ENCODE data around the gene TMEM231. TPM values are rescaled to one million over a fixed set of nuclear protein-coding genes. Genes with fewer than 3 reads are reported as not detected.

The TMEM231 gene
- polyA plus RNA-seq, 3 donors = 0.27 to 0.75 (median 0.72) TPM

DNA sequence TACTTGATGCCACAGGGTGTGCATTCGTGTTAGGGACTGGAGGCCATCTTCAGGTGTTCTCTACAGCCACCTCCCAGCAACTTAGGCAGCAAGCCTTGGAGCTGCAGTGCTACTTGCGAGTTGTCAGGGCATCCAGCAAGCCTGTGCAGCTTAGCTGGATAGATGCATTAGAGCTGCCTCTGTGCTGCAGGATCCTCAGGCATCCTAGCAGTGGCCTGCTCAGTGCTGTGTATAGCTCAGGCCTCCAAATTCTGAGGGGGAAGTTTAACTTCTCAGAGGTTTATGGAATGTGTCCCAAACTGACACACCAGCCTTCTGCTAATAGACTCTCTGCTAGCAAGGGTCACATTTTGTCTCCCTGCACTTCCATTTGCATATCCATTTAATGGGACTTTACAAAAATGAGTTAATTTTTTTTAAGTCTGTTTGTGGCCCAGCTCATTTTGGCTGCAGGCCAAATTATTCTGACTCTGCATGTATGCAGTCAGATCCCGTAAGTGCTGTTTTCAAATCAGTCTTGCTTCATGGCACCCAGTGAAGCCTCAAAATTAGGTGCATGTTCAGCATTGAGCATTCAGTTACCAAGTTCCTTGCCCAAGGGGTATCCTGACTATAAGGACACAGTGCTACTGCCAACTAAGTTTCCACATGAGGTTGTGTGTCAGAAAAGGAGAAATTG lies 17.0 kb upstream of the TMEM231 start:
- Histone ChIP-seq H3K27ac (ENCODE audit: low read depth in 1 of 2, low read length in 2 of 2) (peak overlapping the region in 1 of 2 donors; percentile 4), H4K20me1 (ENCODE audit: insufficient read depth, low read length) (peaks cover 84% of the 10 kb centered on the region), H3K79me2 (ENCODE audit: insufficient read depth, low read length) (peaks cover 25% of the 10 kb centered on the region), H3K4me1 (ENCODE audit: control insufficient read depth in 1 of 2, insufficient read depth in 2 of 2, low read length in 2 of 2) (peaks cover 21 to 32% of the 10 kb centered on the region in 2 donors), H3K36me3 (replicated peaks in 1 of 2; ENCODE audit: control insufficient read depth in 1 of 2, insufficient read depth in 2 of 2, low read length in 2 of 2) (peaks cover 69 to 95% of the 10 kb centered on the region in 2 donors), H3K9me3 (replicated peaks in 1 of 2; ENCODE audit: control insufficient read depth in 1 of 2, insufficient read depth in 1 of 2, low read length in 2 of 2) (no peaks in the 10 kb centered on the region), H3K27me3 (ENCODE audit: control insufficient read depth in 2 of 2, insufficient read depth in 2 of 2, low read length in 2 of 2) (no peaks in the 10 kb centered on the region), H3K4me3 (replicated peaks in 1 of 3; ENCODE audit: low read depth in 2 of 3, low read length in 3 of 3) (no peak overlapping the region), H2AFZ (ENCODE audit: insufficient read depth, low read depth, low read length, poor library complexity, severe bottlenecking) (no peak overlapping the region), H3K9ac (ENCODE audit: insufficient read depth, low read length, poor library complexity, severe bottlenecking) (no peak overlapping the region), H3K4me2 (replicated peaks; ENCODE audit: extremely low read depth, low read length, poor library complexity, severe bottlenecking) (no peak overlapping the region)
- no peak overlapping the region for H3K4me3 Mint-ChIP-seq
- WGBS (ENCODE audit: insufficient coverage) = 50% methylated on average over 2 of the region's 3 CpGs
- DNase-seq = no peak
- intact Hi-C loops (cut with micrococcal nuclease) = no loop called here
- H3K27me3 Mint-ChIP-seq (ENCODE audit: low read depth in 3 of 3) = no peaks in the 10 kb centered on the region
- TF ChIP-seq, protein P1, sequence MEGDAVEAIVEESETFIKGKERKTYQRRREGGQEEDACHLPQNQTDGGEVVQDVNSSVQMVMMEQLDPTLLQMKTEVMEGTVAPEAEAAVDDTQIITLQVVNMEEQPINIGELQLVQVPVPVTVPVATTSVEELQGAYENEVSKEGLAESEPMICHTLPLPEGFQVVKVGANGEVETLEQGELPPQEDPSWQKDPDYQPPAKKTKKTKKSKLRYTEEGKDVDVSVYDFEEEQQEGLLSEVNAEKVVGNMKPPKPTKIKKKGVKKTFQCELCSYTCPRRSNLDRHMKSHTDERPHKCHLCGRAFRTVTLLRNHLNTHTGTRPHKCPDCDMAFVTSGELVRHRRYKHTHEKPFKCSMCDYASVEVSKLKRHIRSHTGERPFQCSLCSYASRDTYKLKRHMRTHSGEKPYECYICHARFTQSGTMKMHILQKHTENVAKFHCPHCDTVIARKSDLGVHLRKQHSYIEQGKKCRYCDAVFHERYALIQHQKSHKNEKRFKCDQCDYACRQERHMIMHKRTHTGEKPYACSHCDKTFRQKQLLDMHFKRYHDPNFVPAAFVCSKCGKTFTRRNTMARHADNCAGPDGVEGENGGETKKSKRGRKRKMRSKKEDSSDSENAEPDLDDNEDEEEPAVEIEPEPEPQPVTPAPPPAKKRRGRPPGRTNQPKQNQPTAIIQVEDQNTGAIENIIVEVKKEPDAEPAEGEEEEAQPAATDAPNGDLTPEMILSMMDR (IDR thresholded peaks at IDR 0.05) = no peak
- H3K4me1 Mint-ChIP-seq = peaks cover 44% of the 10 kb centered on the region
- no peaks in the 10 kb centered on the region for H3K9me3 Mint-ChIP-seq
- peaks cover 74 to 84% of the 10 kb centered on the region in 2 donors for H3K36me3 Mint-ChIP-seq
- peak overlapping the region in 1 of 7 donors; percentile 66 for H3K27ac Mint-ChIP-seq

DNA sequence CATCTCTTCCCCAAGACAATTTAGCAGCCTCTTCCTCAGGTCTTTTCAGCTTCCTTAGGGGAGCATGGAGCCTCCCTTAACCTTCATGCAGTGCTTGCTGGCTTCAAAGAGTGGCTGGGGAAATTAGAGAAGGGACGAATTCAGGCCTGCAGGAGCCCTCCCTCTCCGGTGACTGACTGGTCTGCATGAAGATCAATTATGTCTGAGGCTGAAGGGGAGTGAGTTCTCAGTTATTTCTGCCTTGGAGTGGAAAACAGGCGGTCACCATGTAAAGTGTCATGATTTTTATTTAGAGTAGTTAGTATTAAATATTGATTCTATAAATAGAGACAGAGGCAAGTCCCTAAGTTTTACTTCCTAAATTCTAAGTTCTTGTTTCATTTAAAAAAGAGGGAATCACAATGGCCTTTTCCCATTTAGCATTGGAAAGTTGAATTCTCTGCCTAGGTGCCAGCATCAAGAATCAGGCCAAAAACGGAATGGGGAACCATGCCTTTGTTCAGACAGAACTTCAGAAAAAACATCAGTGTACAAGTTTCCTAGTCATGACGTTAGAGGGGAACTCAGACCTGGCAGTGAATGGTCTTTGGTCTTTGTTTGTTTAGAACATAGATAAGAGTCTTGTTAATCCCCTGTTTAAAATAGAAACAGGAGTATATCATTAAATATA lies 14.5 kb upstream of the TMEM231 start:
- intact Hi-C loops (cut with micrococcal nuclease) = no loop called here
- H3K4me3 ChIP-seq (replicated peaks in 1 of 3; ENCODE audit: low read depth in 2 of 3, low read length in 3 of 3) = no peak overlapping the region
- H3K36me3 ChIP-seq (replicated peaks in 1 of 2; ENCODE audit: control insufficient read depth in 1 of 2, insufficient read depth in 2 of 2, low read length in 2 of 2) = peaks cover 48 to 76% of the 10 kb centered on the region in 2 donors
- no peak overlapping the region for H2AFZ ChIP-seq (ENCODE audit: insufficient read depth, low read depth, low read length, poor library complexity, severe bottlenecking)
- peaks cover 34 to 51% of the 10 kb centered on the region in 2 donors for H3K4me1 ChIP-seq (ENCODE audit: control insufficient read depth in 1 of 2, insufficient read depth in 2 of 2, low read length in 2 of 2)
- H3K9me3 ChIP-seq (replicated peaks in 1 of 2; ENCODE audit: control insufficient read depth in 1 of 2, insufficient read depth in 1 of 2, low read length in 2 of 2) = no peaks in the 10 kb centered on the region
- H4K20me1 ChIP-seq (ENCODE audit: insufficient read depth, low read length) = peaks cover 81% of the 10 kb centered on the region
- no peaks in the 10 kb centered on the region for H3K27me3 ChIP-seq (ENCODE audit: control insufficient read depth in 2 of 2, insufficient read depth in 2 of 2, low read length in 2 of 2)
- Mint-ChIP-seq H3K27ac (peak overlapping the region; percentile 65 to 91 (median 87)), H3K4me1 (peaks cover 60% of the 10 kb centered on the region), H3K27me3 (ENCODE audit: low read depth in 3 of 3) (no peaks in the 10 kb centered on the region), H3K9me3 (peaks cover 0 to 2% (median 0%) of the 10 kb centered on the region in 7 donors), H3K4me3 (peak overlapping the region in 1 of 2 donors; percentile 20), H3K36me3 (peaks cover 58 to 66% of the 10 kb centered on the region in 2 donors)
- H3K4me2 ChIP-seq (replicated peaks; ENCODE audit: extremely low read depth, low read length, poor library complexity, severe bottlenecking) = peak overlapping the region; percentile 5
- peak overlapping the region; percentile 24 to 57 for H3K27ac ChIP-seq (ENCODE audit: low read depth in 1 of 2, low read length in 2 of 2)
- H3K79me2 ChIP-seq (ENCODE audit: insufficient read depth, low read length) = peaks cover 43% of the 10 kb centered on the region
- peak in 2 of 3 donors; percentile 13 to 31 for DNase-seq
- H3K9ac ChIP-seq (ENCODE audit: insufficient read depth, low read length, poor library complexity, severe bottlenecking) = no peak overlapping the region
- 36% methylated on average over 4 of the region's 5 CpGs for WGBS (ENCODE audit: insufficient coverage)
- TF ChIP-seq, protein P1 (IDR thresholded peaks at IDR 0.05) = no peak

All from CD14-positive monocyte (primary cell).